Upper lobe of right lung (tissue), 1 donor: Measurements from ENCODE around the gene CLASP1. TPM values are rescaled to one million over a fixed set of nuclear protein-coding genes. Genes with fewer than 3 reads are reported as not detected.
A peak's percentile ranks its signal among the peaks of the same experiment; 100 is the strongest.

Experiments used
- ATAC-seq: fragments of 200-7000 bp; cut with Tn5 transposase; one replicate; pipeline ENCODE4 v1.9.1; 2020; ENCODE audit warnings: mild to moderate bottlenecking, moderate library complexity
- DNase-seq: peaks from one replicate; pipeline ENCODE4 v3.0.0-alpha.2; 2020
- H3K27ac ChIP-seq: fragments of 200-600 bp; one replicate; pipeline ENCODE4 v1.8.0; 2022
- H3K27me3 ChIP-seq: fragments of 200-600 bp; one replicate; pipeline ENCODE4 v1.8.0; 2022; ENCODE audit warnings: mild to moderate bottlenecking
- H3K36me3 ChIP-seq: fragments of 200-600 bp; one replicate; pipeline ENCODE4 v1.8.0; 2022
- H3K4me1 ChIP-seq: fragments of 200-600 bp; one replicate; pipeline ENCODE4 v1.8.0; 2022
- H3K4me3 ChIP-seq: fragments of 200-600 bp; one replicate; pipeline ENCODE4 v1.8.0; 2022; ENCODE audit warnings: mild to moderate bottlenecking
- H3K9me3 ChIP-seq: fragments of 200-600 bp; one replicate; pipeline ENCODE4 v1.8.0; 2022
- intact Hi-C: fragments of 100-400 bp; cut with DNase I; formaldehyde crosslinking; loops from one replicate; pipeline ENCODE4 v1.11.0; 2022
- total RNA-seq: library from RNA; stranded (reverse); fragmentation: NEBNext Ultra II Directional; extraction: Animal tissue kit (Norgen Biotek cat#: 25700); gene quantifications from one replicate; pipeline ENCODE4 v1.2.1, GENCODE V29; 2021
- TF ChIP-seq, protein P1 (sequence below): fragments of 200-600 bp; IDR thresholded peaks from one replicate; pipeline ENCODE4 v1.8.0; 2022; ENCODE audit warnings: antibody characterized with exemption
- donor health status: DM: no; HTN: yes; CAD: no; lungs with severe emphysema.

Gene CLASP1
- total RNA-seq, 1 donor from 2014 or later, result 44.5 TPM

DNA sequence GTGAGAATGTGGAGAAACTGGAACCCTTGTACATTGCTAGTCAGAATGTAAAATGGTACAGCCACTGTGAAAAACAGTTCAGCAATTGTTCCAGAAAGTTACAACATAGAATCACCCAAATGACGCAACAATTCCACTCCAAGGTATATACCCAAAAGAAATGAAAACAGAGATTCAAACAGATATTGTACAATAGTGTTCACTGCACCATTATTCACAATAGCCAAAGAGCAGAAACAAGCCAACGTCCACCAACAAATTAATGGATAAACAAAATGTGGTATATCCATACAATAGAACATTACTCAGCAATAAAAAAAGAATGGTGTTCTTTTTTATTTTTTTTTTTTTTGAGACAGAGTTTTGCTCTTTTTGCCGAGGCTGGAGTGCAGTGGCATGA, 10.9 kb downstream of the CLASP1 start:
- DNase-seq, result no peak
- no peaks in the 10 kb centered on the region for H3K36me3 ChIP-seq
- peaks cover 8% of the 10 kb centered on the region for H3K4me1 ChIP-seq
- intact Hi-C loops, result no loop called here
- H3K27me3 ChIP-seq, result no peaks in the 10 kb centered on the region
- no peak overlapping the region for H3K4me3 ChIP-seq
- TF ChIP-seq, protein P1, sequence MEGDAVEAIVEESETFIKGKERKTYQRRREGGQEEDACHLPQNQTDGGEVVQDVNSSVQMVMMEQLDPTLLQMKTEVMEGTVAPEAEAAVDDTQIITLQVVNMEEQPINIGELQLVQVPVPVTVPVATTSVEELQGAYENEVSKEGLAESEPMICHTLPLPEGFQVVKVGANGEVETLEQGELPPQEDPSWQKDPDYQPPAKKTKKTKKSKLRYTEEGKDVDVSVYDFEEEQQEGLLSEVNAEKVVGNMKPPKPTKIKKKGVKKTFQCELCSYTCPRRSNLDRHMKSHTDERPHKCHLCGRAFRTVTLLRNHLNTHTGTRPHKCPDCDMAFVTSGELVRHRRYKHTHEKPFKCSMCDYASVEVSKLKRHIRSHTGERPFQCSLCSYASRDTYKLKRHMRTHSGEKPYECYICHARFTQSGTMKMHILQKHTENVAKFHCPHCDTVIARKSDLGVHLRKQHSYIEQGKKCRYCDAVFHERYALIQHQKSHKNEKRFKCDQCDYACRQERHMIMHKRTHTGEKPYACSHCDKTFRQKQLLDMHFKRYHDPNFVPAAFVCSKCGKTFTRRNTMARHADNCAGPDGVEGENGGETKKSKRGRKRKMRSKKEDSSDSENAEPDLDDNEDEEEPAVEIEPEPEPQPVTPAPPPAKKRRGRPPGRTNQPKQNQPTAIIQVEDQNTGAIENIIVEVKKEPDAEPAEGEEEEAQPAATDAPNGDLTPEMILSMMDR, result no peak
- no peaks in the 10 kb centered on the region for H3K9me3 ChIP-seq
- no peak overlapping the region for H3K27ac ChIP-seq
- no peak for ATAC-seq

GRCh38 chr2:121635371-121635770, 13.9 kb downstream of the CLASP1 start:
- Histone ChIP-seq H3K9me3 (no peaks in the 10 kb centered on the region), H3K27ac (no peak overlapping the region), H3K4me3 (no peak overlapping the region), H3K36me3 (no peaks in the 10 kb centered on the region), H3K27me3 (no peaks in the 10 kb centered on the region), H3K4me1 (peaks cover 8% of the 10 kb centered on the region)
- TF ChIP-seq, protein P1, result no peak
- ATAC-seq (no peak), DNase-seq (no peak)
- intact Hi-C loops, result no loop called here

DNA sequence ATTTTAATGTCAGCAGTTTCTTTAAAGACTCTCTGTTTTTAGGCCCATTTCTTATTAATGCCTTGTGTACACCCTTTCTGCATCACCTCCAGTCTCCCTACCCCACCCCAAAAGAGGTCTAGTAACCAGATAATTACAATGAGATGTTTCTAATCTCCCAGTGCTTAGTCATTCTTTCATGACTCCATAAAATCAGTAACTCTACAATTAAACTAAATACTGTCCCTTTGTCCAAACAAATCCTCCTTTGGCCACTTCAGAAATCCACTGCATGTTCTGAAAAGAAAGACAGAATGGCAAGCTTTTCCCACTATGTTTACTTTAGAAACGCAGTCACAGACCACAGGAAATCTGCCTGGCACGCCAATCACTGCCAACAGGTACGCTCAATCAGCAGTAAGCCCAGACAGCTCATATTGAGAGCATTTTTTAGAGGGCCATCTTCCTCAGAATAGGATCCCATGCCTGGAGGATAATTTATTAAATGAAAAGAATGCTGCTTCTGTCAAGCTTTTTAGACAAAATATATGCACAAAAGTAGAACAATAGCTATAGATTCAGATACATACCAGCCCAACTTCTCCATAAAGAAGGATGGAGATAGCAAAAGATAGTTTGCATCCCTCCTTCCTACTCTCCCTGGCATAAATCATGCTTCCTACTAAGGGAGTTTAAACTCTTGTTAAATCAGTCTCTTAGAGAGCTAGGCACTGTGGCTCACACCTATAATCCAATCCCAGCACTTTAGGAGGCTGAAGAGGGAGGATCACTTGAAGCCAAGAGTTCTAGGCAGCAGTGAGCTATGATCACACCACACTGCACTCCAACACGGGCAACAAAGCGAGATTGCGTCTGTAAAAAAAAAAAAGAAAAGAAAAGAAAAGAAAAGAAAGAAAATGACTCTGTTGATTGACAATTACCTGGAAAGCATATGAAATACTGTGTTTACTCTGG, 14.6 kb downstream of the CLASP1 start:
- no peaks in the 10 kb centered on the region for H3K27me3 ChIP-seq
- H3K4me3 ChIP-seq, result no peak overlapping the region
- H3K36me3 ChIP-seq, result no peaks in the 10 kb centered on the region
- DNase-seq (no peak), ATAC-seq (no peak)
- TF ChIP-seq, protein P1, result no peak
- H3K4me1 ChIP-seq, result peaks cover 8% of the 10 kb centered on the region
- H3K27ac ChIP-seq, result no peak overlapping the region
- H3K9me3 ChIP-seq, result no peaks in the 10 kb centered on the region
- intact Hi-C loops, result no loop called here

- Histone ChIP-seq H3K4me3 (no peak overlapping the region), H3K36me3 (no peaks in the 10 kb centered on the region), H3K4me1 (peaks cover 8% of the 10 kb centered on the region), H3K27ac (no peak overlapping the region), H3K9me3 (no peaks in the 10 kb centered on the region), H3K27me3 (no peaks in the 10 kb centered on the region)
- TF ChIP-seq, protein P1, result no peak
- no peak for DNase-seq
- ATAC-seq, result no peak
- intact Hi-C loops, result no loop called here
These were observed 15.8 kb downstream of the CLASP1 start for GRCh38 chr2:121633463-121633862.

DNA sequence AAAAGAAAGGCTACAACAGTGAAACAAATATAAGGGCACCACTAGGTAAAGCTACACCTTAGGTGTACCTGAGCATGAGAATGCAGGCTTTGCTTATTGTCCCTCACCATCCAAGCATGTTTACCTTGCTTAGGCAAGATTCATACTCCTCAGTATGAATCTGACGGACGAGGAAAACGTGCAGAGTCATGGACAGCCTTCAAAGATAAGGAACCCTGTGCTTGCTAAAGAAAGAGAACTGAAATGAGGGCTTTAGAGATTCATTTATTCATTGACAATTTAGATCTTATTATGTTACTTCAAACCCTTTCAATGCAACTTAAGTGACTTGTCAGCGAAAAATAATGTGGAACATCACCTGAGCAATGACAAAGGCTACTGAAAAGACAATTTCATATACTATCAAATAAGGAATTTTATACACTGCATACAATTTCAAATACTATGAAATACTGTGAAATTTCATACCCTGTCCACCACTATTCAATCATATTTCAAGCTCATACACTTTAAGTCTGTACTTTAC, 21.7 kb downstream of the CLASP1 start:
- Histone ChIP-seq H3K27me3 (no peaks in the 10 kb centered on the region), H3K27ac (peak overlapping the region; percentile 71), H3K36me3 (no peaks in the 10 kb centered on the region), H3K4me1 (peaks cover 17% of the 10 kb centered on the region), H3K9me3 (no peaks in the 10 kb centered on the region), H3K4me3 (no peak overlapping the region)
- no peak for DNase-seq
- intact Hi-C loops, result no loop called here
- TF ChIP-seq, protein P1, result no peak
- peak; percentile 72 for ATAC-seq
